Stimulated activated CD4-positive, alpha-beta T cell treated with anti-CD3 and anti-CD28 coated beads, Interleukin-1b, Interleukin-23, amount 100 ng/mL, for 1 hour (primary cell): ENCODE results near the gene ZNF397.

Experiments
- DNase-seq, 2 donors: peaks; one replicate each; pipeline ENCODE4 v3.0.0-alpha.2; 2020; ENCODE audit warnings: low read depth in 2 of 2

ZNF397 gene

DNA sequence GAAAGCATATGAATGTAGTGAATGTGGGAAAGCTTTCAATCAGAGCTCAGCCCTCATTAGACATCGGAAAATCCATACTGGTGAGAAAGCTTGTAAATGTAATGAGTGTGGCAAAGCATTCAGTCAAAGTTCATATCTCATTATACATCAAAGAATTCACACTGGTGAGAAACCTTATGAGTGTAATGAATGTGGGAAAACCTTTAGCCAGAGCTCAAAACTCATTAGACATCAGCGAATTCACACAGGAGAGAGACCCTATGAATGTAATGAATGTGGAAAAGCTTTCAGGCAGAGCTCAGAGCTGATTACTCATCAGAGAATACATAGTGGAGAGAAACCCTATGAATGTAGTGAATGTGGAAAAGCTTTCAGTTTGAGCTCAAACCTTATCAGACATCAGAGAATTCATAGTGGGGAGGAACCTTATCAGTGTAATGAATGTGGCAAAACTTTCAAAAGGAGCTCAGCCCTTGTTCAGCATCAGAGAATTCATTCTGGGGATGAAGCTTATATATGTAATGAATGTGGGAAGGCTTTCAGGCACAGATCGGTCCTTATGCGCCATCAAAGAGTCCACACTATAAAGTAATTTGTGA is 5.0 kb downstream of the ZNF397 start:
- no peak for DNase-seq

DNA sequence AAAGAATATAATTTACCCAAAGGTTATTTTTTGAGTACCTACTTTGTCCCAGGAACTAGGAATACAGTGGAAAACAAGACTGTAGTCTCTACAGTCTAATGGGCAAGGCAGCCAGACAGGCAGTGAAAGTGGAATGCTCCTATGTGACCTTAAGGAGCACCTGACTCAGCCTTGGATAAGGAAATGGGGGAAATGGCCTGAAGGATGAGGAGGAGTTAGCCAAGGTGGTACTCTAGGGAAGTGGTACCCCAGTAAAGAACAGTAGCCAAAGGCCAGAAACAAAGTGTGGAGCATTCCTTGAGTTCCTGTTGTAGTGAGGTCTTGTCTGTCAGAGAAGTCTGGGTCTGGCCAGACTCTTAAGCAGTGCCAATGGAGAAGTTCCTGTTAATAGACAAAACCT is 6.0 kb downstream of the ZNF397 start:
- DNase-seq: no peak

DNA sequence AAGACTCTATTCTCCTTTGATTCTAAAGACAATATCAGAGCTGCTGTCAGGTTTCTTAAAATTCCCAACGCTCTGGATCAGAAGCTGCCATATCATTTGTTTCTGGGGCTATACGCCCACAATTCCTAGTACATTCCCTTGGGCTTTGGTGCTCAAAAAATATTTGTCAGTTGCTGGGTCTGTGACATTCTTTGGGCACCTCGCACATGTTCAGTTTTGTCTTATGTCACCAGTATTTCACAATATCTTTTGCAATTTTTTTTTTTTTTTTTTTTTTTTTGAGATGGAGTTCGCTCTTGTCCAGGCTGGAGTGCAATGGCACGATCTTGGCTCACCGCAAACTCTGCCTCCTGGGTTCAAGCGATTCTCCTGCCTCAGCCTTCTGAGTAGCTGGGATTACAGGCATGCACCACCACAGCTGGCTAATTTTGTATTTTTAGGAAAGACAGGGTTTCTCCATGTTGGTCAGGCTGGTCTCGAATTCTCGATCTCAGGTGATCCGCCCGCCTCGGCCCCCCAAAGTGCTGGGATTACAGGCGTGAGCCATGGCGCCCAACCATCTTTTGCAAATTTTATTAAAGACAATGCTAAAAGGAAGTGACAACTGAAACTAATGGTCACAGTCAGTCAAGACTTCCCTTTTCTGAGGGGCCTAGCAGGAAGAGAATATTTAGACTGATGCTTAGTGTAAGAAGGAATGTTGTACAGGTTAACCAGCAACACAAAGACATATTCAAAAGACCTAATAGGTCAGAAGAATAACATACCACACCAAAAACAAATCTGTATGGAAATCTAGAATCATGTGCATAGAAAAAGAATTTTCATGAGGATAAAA is 6.8 kb downstream of the ZNF397 start:
- no peak for DNase-seq

DNA sequence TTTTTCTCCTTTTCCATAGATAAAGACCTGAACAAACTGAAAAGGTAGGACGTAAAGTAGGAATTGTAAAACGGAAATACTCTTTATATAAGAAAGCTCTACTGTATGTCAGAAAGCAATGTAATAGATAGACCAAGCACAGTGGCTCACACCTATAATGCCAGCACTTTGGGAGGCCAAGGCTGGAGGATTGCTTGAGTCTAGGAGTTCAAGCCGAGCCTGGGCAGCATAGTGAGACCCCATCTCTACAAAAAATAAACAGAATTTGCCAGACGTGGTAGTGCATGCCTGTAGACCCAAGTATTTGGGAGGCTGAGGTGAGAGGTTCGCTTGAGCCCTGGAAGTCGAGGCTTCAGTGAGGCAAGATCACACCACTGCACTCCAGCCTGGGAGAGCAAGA is 7.6 kb downstream of the ZNF397 start:
- no peak for DNase-seq

DNA sequence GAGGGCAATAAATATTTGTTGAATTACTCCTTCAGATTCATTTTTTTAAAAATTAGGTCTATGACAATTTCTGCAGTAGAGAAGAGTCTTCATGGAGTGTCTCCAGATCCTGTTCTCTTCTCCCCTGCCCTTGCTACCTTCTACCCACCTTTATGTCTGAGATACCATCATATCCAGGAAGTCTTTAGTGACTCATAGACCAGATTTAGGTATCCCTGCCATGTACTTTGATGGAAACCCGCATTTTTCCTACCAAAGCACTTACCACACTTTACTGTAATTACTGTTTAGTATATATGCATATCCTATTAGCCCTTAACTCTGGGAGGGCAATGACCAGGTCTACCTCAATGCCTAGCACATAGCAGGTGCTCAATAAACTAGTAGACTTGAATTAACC is 11.6 kb downstream of the ZNF397 start:
- DNase-seq: no peak

DNA sequence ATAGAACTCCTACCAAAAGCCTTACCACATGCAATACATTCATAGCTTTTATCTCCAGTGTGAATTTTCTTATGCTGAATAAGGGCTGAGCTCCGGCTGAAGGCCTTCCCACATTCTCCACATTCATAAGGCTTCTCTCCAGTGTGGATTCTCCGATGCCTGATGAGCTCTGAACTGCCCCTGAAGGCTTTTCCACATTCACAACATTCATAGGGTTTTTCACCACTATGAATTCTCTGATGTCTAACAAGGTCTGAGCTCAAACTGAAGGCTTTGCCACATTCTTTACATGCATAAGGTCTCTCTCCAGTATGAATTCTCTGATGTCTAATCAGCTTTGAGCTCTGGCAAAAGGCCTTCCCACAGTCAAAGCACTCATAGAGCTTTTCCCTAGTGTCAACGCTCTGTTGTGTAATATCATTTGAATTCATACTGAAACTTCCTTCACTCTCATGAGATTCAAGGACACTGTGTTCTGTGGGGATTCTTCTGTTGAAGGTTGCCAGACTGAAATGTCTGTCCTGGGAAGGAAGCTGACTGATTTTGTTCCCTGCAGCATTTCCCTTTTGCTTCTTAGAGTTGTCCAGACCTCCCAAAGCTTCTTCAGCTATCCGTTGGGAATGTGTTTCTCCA is 12.9 kb downstream of the ZNF397 start:
- no peak for DNase-seq

DNA sequence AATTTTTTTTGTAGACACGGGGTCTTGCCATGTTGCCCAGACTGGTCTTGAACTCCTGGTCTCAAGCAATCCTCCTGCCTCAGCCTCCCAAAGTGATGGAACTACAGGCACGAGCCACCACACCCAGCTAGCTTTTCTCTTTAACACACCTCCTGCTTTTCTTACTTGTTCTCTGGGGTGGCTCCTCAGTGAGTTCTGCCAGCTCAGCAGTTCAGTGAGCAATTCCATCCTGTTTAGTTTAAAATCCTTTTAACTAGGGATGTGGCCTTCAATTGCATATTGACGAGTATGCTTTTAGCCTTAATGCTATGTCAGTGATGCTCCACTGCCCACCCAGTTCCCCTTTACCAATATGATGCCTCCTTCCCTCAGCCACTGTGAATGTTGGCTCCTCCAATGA is 16.1 kb downstream of the ZNF397 start:
- DNase-seq: no peak

DNA sequence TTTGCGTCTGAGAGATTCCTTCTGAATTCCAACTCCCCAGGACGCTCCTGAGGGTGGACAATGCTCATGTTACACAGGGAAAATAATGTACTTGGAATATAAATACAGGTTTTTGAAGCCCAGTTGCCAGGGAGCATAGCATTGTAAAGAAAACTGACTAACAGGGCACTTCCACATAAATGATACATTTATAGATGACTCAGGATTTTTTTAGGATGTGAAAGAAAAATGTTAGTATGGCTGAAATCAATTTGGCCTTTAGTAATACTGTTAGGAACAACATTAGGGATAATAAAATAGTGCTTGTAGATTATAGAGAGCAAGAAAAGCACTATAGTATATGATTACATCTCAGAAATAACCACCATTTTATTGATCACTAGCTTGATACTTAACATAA is 23.6 kb downstream of the ZNF397 start:
- no peak for DNase-seq

DNA sequence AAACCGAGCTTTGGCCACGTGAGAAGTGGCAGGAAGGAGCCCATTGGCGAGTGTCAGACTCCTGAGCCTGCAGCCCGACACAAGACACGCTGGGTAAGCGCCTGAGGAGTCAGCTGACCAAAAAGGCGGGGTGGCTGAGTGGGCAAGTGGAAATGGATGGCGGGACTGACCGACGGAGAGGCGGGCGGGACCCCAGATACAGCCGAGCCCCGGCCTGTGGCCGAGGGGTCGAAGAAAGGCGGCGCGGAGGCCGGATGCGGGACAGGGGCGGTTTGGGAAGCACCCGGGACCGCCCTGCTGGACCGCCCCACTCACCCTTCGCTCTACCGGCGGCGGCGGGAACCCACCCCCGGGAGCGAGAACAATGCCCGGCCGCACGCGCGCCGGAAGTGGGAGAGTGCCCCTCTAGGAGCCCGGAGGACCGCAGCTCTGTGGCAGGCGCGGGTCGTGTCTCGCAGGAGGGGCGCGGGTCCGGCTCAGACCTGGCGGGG is 26.4 kb downstream of the ZNF397 start:
- DNase-seq: peak; percentile 35 to 52

DNA sequence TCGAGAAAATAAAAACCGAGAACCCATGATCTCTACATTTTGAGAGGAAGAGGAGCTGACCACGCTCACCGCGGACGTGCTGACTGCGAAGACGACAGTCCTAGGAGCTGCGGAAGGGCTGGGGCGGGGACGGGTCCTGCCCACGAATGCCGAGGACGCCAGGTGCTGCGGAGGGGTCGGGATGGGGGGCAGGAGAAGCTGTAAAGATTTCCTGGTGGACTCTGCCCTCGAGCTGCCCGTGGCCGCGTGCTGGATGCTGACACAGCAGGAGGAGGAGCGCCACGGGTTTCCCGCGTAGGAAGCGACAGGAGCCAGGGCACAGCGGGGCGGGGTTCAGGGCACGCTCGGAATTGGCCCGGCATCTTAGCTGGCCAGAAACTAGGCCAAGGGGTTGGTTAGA is 27.0 kb downstream of the ZNF397 start:
- DNase-seq: no peak

DNA sequence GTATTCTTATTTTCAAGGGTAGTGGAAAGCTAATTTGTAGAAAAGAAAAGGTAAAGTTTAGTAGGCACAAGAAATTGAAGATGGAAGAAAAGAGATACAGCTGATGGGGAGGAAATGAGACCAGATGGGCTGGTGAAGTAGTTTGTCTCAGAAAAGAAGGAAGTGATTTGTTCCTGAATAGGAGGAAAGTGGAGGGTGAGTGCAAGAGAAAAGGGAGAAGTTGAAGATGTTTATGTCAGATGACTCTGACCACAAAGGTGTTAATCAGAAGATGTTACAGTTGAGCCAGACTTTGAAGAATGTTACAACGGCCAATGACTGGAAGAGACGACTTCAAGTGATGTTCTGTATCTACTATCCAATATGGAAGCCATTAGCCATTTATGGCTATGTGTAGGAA is 28.0 kb downstream of the ZNF397 start:
- no peak for DNase-seq

DNA sequence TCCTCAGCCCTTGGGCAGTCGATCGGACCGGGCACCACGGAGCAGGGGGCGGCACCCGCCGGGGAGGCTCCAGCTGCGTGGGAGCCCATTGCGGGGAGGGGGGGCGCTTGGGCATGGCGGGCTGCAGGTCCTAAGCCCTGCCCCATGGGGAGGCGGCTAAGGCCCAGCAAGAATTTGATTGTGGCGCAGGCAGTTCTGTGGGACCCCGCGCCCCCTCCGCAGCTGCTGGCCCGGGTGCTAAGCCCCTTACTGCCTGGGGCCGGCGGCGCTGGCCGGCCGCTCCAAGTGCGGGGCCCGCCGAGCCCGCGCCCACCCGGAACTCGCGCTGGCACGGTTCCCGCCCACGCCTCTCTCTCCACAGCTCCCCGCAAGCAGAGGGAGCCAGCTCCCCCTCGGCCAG is 30.8 kb downstream of the ZNF397 start:
- DNase-seq: no peak

DNA sequence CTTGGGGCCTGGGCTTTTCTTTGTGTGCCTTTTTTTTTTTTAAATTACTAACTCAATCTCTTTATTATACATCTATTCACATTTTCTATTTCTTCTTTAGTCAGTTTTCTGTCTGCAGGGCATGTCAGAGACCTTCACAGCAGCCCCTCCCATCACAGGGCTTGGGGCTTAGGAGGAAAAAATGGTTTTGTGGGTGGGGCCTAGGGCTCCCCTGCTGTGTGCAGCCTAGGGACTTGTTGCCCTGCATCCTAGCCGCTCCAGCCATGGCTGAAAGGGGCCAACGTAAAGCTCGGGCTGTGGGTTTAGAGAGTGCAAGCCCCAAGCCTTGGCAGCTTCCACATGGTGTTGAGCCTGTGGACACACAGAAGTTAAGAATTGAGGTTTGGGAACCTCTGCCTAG is 35.4 kb downstream of the ZNF397 start:
- no peak for DNase-seq

DNA sequence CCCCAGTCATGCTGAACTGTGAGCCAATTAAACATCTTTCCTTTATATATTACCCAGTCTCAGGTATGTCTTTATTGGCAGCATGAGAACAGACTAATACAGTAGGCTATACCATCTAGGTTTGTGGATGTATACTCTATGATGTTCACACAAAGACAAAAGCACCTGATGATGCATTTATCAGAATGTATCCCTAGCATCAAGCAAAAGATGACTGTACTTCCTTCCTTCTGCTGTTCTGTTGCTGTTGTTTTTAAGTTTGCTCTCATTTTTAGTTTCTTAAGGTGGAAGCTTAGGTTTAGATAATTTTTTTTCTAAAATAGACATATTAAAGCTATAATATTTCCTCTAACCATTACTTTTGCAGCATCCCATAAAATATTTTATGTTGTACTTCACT is 36.8 kb downstream of the ZNF397 start:
- no peak for DNase-seq

DNA sequence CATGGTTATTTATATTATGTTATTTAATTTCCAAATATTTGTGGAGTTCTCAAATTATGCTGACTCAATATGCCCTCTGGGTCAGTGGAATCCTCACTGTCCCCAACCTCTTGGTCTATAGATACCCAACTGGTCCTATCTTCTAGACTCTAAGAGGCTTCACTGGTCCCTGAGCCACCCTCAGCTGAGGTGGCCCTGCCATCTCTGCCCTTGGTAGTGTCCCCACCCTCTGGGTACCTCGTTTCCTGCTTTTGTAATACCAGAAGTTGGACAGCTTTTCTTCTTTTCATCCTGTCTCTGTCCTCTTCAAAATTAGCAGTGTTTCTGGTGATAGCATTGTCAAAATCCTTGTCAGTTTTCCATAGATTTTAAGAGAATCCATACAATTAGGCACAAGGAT is 37.3 kb downstream of the ZNF397 start:
- no peak for DNase-seq

DNA sequence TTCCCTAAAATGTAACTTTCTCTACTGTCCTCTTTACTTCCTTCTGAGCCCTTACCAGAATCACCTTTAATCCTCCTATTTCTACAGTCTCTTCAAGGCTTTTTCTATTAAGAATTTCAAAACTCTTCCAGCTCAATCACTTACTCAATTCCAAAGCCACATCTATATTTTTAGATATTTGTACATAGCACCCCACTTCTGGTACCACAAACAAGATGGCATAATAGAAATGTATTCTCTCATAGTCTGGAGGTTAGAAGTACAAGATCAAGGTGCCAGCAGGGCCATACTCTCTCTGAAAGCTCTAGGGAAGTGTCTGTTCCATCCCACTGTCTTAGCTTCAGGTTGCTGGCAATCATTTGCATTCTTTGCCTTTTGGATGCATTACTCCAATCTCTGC is 38.1 kb downstream of the ZNF397 start:
- no peak for DNase-seq

DNA sequence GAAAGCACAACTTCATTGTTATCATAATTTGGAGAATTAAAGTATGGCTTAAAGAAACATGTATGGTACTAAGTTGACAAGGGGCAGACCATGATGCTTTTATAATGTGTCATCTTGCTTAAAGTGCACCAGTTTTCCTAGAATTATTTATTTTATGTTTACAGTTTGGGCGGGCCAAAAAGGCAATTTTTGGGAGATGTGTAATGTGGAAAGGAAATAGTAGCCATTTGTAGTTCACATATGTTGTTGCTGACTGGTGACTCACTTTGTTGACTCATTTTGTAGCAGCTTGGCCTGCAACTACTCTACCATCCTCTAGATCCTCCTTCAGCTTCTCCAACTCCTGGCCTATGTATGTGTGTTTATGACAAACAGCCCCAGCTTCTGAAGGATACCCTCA is 41.5 kb downstream of the ZNF397 start:
- DNase-seq: no peak

DNA sequence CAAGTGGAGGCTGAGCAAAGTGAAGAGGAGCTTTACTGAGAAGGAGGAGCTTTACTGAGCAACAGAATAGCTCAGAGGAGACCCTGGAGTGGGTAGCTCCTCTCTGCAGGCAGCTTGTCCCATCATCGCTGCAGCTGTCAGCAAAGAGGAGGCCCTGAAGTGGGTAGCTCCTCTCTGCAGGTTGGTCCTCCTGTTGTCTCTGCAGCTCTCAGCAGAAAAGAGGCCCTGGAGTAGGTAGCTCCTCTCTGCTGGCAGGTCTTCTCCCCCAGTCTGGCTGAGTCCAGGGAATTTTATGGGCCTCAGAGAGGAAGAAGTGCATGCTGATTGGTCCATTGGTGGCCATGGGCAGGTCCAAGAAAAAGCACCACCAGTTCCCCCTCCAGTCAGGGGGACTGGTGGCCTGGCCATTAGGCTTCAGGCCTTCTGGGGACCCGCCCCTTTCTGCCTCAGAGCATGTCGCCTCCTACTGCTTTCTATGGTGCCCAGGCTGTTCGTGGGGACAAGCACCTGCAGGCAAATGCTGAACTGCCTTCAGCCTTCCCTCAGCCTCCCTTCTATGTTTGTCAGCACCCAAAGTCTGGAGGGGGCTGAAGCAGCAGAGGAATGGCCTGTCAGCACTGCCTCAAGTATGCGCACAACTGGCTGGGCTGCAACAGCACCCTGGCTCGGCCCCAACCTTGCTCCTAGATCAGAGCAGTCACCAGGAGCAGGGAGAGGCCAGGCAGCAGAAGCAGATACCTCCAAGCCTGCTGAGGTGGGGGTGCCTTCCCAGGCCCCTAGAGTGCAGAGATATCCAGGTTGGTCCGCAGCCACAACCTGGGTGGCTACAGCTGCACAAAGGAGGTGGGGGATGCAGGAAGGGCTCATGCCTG is 43.3 kb downstream of the ZNF397 start:
- no peak for DNase-seq

DNA sequence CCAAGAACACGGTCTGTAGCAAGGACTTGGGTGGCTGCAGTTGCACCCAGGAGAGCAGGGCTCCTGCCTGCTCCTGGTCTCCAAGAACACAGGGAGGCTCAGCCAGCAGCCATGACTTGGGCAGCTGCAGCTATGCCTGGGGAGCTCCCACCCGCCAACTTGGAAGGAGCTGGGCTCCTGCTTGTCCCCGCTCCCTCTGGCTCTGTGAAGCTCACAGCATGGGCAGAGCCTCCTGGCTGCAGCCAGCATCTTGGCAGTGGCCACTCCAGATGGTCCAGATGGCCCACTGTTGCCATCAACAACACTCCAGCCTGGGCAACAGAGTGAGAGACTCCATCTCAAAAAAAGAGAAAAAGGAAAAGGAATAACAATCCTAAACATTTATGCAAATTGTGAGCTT is 44.0 kb downstream of the ZNF397 start:
- no peak for DNase-seq

DNA sequence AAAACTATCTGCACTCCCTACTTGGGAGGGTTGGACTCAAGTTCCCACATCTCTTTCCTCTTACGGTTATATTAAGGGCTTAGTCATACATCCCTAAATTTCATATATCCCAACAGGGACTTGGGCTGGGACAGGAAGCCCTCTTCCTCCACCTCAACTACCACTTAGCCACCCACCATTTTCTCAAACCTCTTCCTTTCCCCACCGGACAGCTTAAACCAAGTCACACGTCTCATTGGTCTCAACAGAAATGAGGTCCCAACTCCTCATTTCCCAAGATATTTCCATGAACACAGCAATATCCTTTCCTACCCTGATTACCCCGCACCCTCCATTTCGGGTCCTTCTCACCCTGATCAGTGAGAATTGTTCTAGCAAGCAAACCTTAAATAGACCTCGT is 48.5 kb downstream of the ZNF397 start:
- no peak for DNase-seq

DNA sequence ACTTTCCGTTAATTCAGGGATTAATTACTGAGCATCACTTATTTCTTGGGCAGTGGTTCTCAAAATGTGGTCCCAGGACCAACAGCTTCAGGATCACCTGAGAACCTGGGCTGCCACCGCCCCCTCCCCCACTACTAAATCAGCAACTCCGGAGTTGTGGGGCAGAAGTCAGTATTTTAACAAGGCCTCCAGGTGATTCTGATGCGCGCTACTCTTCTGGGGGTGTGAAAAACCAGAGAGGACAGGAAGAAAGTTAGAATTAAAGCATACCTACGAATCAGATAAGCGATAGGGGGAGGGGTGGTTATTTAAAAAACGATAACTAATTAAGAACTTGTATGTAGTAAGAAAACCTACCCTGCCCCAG is 48.9 kb downstream of the ZNF397 start:
- peak in 1 of 2 donors; percentile 16 for DNase-seq

DNA sequence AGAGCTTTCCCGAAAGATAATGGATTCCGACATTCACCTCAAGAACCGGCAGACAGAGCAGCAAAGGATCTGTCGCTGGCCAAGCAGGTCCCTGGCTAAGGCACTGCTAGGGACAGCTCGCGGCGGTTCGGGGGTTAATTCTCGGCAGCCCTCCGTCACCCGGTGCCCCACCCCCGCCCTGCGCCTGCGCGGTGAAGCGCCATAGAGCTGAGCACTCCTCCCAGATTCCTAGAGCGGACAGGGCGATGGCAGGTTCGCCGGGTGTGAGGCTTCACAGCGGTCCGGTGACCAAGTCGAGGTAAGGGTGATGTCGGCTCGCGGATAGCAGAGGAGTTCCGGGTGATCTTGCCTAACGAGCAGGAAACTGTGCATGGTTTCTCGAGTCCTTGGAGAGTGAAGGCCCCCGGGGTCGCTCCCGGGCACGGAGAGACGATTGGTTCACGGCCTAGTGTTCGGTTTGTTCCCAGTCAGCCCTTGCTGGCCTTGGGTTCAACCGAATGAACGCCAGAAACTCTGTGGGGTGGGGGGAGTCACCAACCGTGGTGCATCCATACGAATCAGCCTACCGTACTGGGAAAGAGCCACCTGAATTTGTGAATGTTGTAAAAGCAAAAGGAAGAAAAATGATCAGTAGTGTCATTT is 49.4 kb downstream of the ZNF397 start, which contains the start of gene ZSCAN30:
Gene ZSCAN30 (minus strand): TSS at position 136 of the 642 bp plus-strand sequence. CDS start 25,877 bp downstream, outside the sequence.
- DNase-seq: peak; percentile 91 to 95
